Esophagus (tissue), 2 donors: ENCODE data around the gene HCK. TPM values are rescaled to one million over a fixed set of nuclear protein-coding genes. Genes with fewer than 3 reads are reported as not detected.

Source experiments
- H3K27ac ChIP-seq, 2 donors: one replicate each; pipeline ENCODE4 v1.5.1; 2013; ENCODE audit warnings: low read depth in 2 of 2, mild to moderate bottlenecking in 2 of 2, inconsistent platforms in 1 of 2, low read length in 1 of 2, moderate library complexity in 1 of 2
- H3K27me3 ChIP-seq, 2 donors: one replicate each; pipeline ENCODE4 v1.6.1; 2013; ENCODE audit warnings: low read length in 2 of 2, control low read depth in 1 of 2, mild to moderate bottlenecking in 1 of 2; ENCODE audit not compliant: insufficient read depth in 2 of 2, control insufficient read depth in 1 of 2
- H3K36me3 ChIP-seq, 2 donors: one replicate each; pipeline ENCODE4 v1.6.1; 2013; ENCODE audit warnings: low read length in 1 of 2; ENCODE audit not compliant: control insufficient read depth in 2 of 2, insufficient read depth in 2 of 2
- H3K4me1 ChIP-seq, 2 donors: one replicate each; pipeline ENCODE4 v1.6.1; 2013; ENCODE audit warnings: low read length in 1 of 2; ENCODE audit not compliant: control insufficient read depth in 2 of 2, insufficient read depth in 2 of 2
- H3K4me3 ChIP-seq, 2 donors: one replicate each; pipeline ENCODE4 v1.5.1; 2013; ENCODE audit warnings: low read length in 2 of 2, mild to moderate bottlenecking in 2 of 2, low read depth in 1 of 2, moderate library complexity in 1 of 2
- H3K9me3 ChIP-seq, 2 donors: one replicate each; pipeline ENCODE4 v1.6.1; 2013; ENCODE audit warnings: mild to moderate bottlenecking in 2 of 2, low read depth in 1 of 2, low read length in 1 of 2, moderate library complexity in 1 of 2; ENCODE audit not compliant: control insufficient read depth in 2 of 2, insufficient read depth in 1 of 2
- whole genome bisulfite sequencing, 2 donors: extraction: QIAGEN DNeasy Blood & Tissue Kit; methylation state at CpG; one replicate each; pipeline ENCODE4 v1.1.7; 2013; 5-methylcytosine and 5-hydroxymethylcytosine counted together
- polyA plus RNA-seq, 2 donors: library from polyadenylated mRNA; stranded (reverse); fragments of 200-250 nt; gene quantifications; one replicate each; pipeline ENCODE4 v1.2.3, GENCODE V29; 2013
- donor health status: healthy with polysubstance abuse.
- donor health status: Bipolar disorder and iron deficiency.

The HCK gene
- polyA plus RNA-seq, 2 donors, result 1.3 to 2.9 TPM

DNA sequence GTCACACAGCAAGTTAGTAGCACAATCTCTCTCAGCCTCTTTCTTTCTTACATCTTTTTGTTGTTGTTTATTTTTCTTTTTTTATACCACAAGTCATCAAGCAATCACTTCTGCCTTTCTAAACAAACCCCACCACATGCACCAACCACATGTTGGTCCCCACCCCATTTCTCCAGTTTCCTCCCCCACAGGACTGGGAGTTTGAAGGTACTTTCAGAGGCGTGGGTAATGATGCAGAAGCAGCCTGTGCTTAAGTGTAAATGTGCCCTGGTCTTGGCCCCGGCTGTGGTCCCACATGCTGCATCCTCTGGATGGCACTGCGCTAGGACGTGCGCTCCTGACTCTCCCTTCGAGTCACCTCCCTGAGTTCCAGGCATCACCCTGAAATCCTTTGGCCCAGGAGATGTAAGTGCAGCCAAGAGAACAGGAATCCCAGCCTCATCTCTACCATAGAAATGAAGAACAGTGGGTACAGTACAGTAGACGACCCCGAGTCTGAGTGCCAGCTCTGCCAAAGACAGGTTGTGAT is 5.7 kb downstream of the HCK start:
- Histone ChIP-seq H3K4me1 (peaks cover 2 to 4% of the 10 kb centered on the region in 2 donors), H3K27me3 (peaks cover 3 to 6% of the 10 kb centered on the region in 2 donors), H3K9me3 (no peaks in the 10 kb centered on the region), H3K4me3 (no peak overlapping the region), H3K27ac (no peak overlapping the region), H3K36me3 (no peaks in the 10 kb centered on the region)
- 70 to 75% methylated on average over 8 of the region's 8 CpGs for WGBS, 2 donors

DNA sequence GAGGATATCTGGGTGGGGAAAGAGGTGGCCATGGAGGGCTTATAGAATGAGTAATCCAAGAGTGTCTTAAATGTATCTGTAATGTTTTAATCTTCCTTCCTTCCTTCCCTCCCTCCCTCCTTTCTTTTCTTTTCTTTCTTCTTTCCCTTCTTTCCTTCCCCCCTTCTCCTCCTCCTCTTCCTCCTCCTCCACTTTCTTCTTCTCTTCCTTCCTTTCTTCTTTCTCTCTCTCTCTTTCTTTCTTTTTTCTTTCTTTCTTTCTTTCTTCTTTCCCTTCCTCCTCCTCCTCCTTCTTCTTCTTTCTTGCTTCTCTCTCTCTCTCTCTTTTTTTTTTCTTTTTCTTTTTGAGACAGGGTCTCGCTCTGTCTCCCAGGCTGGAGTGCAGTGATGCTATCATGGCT is 7.1 kb downstream of the HCK start:
- WGBS, 2 donors, result 90 to 95% methylated on average over 1 of the region's 1 CpG
- Histone ChIP-seq H3K36me3 (no peaks in the 10 kb centered on the region), H3K4me1 (no peaks in the 10 kb centered on the region), H3K27me3 (peaks cover 0 to 3% of the 10 kb centered on the region in 2 donors), H3K4me3 (no peak overlapping the region), H3K27ac (no peak overlapping the region), H3K9me3 (no peaks in the 10 kb centered on the region)

DNA sequence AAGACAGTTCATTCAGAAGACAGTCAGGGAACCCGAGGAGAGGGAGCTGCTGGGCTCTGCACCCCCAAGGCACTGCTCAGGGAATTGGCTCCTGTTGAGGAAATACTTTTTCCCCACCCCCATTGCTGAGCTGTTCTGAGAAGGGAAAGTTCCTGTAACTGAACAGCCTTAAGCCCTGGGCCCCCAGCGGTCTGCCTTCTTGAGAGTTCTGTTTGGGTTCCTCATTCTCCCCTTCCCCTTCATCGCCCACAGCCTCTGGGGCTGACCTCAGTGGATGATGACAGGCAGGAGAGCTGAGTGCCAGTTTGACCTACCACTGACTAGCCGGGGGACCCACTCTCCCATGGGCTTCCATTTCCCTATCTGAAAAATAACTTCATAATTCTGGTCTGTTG is 10.7 kb downstream of the HCK start:
- H3K4me1 ChIP-seq, result no peaks in the 10 kb centered on the region
- H3K9me3 ChIP-seq, result no peaks in the 10 kb centered on the region
- no peak overlapping the region for H3K27ac ChIP-seq
- H3K36me3 ChIP-seq, result no peaks in the 10 kb centered on the region
- H3K4me3 ChIP-seq, result no peak overlapping the region
- WGBS, 2 donors, result 60 to 68% methylated on average over 4 of the region's 4 CpGs
- H3K27me3 ChIP-seq, result peaks cover 0 to 3% of the 10 kb centered on the region in 2 donors

DNA sequence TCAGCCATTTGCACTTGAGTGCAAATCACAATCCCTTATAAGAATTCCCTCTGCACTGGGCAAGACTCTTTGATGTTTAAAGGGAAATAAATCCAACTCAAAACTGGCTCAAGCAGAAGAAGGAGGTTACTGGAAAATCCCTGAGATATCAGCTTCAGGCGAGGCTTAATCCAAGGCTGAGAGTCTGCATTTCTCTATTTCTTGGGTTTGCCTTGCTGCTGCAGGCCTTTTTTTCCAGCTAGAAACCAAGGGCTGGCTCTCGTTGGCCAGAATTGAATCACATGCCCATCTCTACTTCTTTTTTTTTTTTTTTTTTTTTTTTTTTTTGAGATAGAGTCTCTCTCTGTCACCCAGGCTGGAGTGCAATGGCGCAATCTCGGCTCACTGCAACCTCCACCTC is 11.7 kb downstream of the HCK start:
- Histone ChIP-seq H3K4me3 (no peak overlapping the region), H3K9me3 (no peaks in the 10 kb centered on the region), H3K4me1 (no peaks in the 10 kb centered on the region), H3K36me3 (no peaks in the 10 kb centered on the region), H3K27me3 (peaks cover 0 to 3% of the 10 kb centered on the region in 2 donors), H3K27ac (no peak overlapping the region)
- WGBS, 2 donors, result 68 to 69% methylated on average over 4 of the region's 4 CpGs

DNA sequence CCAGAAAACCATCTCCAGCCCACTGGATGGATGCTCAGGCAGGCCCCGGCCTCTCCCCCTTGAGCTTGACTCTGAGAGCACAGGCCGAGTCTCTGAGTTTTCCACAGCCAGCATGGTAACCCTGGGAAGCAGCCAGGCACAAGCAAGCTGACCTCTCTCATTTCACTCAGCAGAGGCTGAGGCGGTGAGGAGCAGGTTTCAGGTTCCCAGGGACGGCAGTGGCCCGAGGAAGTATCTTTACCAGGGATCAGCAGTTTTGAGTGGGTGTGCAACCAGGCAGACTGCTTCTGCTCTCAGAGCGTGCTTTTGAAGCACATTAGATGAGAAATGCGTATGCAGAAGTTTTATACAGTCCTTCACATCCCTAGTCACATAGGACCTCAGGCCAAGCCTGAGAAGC is 12.6 kb downstream of the HCK start:
- Histone ChIP-seq H3K27me3 (peaks cover 0 to 3% of the 10 kb centered on the region in 2 donors), H3K27ac (no peak overlapping the region), H3K9me3 (no peaks in the 10 kb centered on the region), H3K36me3 (no peaks in the 10 kb centered on the region), H3K4me1 (no peaks in the 10 kb centered on the region), H3K4me3 (no peak overlapping the region)
- WGBS, 2 donors, result 79 to 80% methylated on average over 7 of the region's 7 CpGs

DNA sequence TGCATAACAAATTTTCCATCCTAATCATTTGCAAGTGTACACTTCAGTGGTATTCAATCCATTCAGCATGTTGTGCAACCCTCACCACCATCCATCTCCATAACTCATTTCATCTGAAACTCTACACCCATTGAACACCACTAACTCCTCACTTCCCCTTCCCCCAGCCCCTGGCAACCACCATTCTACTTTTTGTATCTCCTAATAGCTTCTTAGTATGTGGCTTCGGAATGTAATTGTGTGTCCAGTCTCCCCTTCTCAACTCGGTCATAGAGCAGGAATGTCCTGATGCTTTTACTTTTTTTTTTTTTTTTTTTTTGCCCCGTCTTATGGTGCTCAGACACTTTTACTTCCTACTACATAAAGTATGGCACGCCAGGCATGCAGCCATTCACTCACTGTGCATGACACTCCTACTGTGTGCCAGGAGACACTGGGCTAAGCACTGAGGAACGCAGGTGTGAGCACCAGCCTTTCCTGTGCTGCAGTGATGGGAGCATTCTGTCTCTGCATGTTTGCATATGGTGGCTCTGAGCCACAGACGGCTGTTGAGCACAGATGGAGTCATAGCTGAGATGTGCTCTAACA is 15.3 kb downstream of the HCK start:
- peaks cover 0 to 3% of the 10 kb centered on the region in 2 donors for H3K4me1 ChIP-seq
- H3K9me3 ChIP-seq, result no peaks in the 10 kb centered on the region
- H3K27ac ChIP-seq, result no peak overlapping the region
- WGBS, 2 donors, result 67 to 68% methylated on average over 6 of the region's 6 CpGs
- H3K4me3 ChIP-seq, result no peak overlapping the region
- no peaks in the 10 kb centered on the region for H3K27me3 ChIP-seq
- H3K36me3 ChIP-seq, result no peaks in the 10 kb centered on the region

DNA sequence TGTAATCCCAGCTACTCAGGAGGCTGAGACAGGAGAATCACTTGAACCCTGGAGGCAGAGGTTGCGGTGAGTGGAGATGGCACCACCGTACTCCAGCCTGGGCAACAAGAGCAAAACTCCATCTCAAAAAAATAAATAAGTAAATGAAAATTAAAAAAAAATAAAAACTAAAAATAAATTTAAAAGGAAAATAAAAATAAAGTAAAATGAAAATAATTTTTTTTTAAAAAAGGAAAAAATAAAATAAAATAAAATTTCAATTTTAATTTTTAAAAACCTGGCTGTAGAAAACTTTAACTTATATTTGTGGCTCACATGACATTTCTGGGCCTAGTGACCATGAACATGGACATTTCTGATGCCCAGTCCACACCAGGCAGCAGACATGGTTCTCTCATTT is 16.1 kb downstream of the HCK start:
- Histone ChIP-seq H3K4me1 (peaks cover 0 to 3% of the 10 kb centered on the region in 2 donors), H3K27ac (no peak overlapping the region), H3K9me3 (no peaks in the 10 kb centered on the region), H3K27me3 (no peaks in the 10 kb centered on the region), H3K36me3 (no peaks in the 10 kb centered on the region), H3K4me3 (no peak overlapping the region)
- WGBS, 2 donors, result 100% methylated on average over 2 of the region's 2 CpGs

DNA sequence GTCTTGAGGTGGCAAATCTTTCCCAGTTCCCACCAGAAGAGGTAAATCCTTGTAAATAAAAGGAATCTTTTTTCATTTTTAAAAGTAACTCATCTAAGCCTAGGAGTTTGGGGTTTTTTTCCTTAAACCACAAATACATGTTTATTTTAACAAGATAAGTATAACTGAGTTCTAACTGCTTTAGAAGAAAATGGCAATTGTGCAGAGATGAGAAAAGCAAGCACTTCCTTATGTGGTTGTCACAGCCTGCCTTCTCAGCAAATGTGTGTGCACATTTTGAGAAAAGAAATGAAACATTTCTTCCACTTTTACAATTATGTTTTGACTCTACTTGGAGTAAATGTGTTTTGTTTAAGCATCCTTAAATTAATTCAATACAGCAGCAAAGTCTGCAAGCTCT is 17.7 kb downstream of the HCK start:
- no peaks in the 10 kb centered on the region for H3K9me3 ChIP-seq
- H3K4me3 ChIP-seq, result no peak overlapping the region
- H3K36me3 ChIP-seq, result no peaks in the 10 kb centered on the region
- no peak overlapping the region for H3K27ac ChIP-seq
- H3K4me1 ChIP-seq, result peaks cover 0 to 3% of the 10 kb centered on the region in 2 donors
- H3K27me3 ChIP-seq, result no peaks in the 10 kb centered on the region

DNA sequence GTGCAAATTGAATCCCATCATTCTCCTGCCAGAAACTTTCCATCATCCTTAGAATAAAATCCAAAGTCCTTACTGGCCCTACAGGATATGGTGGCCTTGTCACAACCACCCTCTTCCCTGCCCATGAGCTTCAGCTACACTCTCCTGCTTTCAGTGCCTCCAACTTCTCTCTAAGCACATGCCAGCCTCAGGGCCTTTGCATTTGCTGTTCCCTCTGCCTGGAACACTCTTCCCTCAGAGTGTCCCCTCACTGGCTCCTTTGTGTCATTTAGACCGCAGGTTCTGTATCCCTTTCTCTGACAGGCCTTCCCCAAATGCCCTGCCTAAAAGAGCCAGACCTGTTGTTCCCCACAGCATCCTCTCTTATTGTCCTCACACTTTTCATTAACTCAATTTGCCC is 18.2 kb downstream of the HCK start:
- Histone ChIP-seq H3K27ac (no peak overlapping the region), H3K4me3 (no peak overlapping the region), H3K9me3 (no peaks in the 10 kb centered on the region), H3K4me1 (peaks cover 0 to 3% of the 10 kb centered on the region in 2 donors), H3K36me3 (no peaks in the 10 kb centered on the region), H3K27me3 (no peaks in the 10 kb centered on the region)
- 87 to 94% methylated on average over 1 of the region's 1 CpG for WGBS, 2 donors

DNA sequence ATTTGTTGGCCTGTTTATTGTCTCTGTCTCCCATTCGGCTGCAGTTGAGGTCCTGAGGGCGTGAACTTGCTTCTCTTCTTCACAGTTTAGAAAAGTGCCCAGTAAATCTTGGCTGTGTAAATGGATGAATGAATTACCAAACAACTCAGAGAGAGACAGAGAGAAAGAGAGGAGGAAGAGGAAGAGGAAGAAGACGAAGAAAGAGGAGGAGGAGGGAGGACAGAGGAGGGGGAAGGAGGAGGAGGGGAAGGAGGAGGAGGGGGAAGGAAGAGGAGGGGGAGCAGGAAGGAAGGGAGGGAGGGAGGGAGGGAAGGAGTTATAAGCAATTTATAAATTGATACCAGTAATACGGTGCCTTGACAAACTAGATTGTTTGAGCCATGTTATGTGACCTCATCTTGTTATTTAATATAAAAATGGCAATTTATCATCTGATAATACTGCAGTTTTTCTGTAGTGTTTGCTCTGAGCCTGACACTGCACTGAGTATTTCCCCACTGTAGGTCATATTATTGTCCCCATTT is 18.7 kb downstream of the HCK start:
- Histone ChIP-seq H3K36me3 (no peaks in the 10 kb centered on the region), H3K4me1 (peaks cover 0 to 3% of the 10 kb centered on the region in 2 donors), H3K4me3 (no peak overlapping the region), H3K27ac (no peak overlapping the region), H3K9me3 (no peaks in the 10 kb centered on the region), H3K27me3 (no peaks in the 10 kb centered on the region)
- WGBS, 2 donors, result 49 to 51% methylated on average over 4 of the region's 4 CpGs
